HG03135 (cell line): ENCODE data around the gene CD8B.
"Not testable (repeated sequence)": the region's sequence is repeated elsewhere in the genome, so short reads cannot be mapped to it uniquely, and the experiment has no call there.

Source experiments
- ATAC-seq: cut with Tn5 transposase; IDR thresholded peaks from one replicate; pipeline ENCODE4 v1.9.1; 2021; ENCODE audit warnings: mild to moderate bottlenecking, moderate library complexity; ENCODE audit not compliant: unreplicated experiment

The CD8B gene

GRCh38 chr2:86836915-86837695 is 24.6 kb downstream of the CD8B start:
- ATAC-seq = not testable (repeated sequence)

GRCh38 chr2:86835548-86835889 is 26.2 kb downstream of the CD8B start:
- ATAC-seq = not testable (repeated sequence)

GRCh38 chr2:86833315-86833714 is 28.4 kb downstream of the CD8B start:
- ATAC-seq = no peak

- no peak for ATAC-seq
Observed at GRCh38 chr2:86832334-86833096, 29.2 kb downstream of the CD8B start.

GRCh38 chr2:86831537-86831936 is 30.1 kb downstream of the CD8B start:
- no peak for ATAC-seq

GRCh38 chr2:86826951-86827350 is 34.7 kb downstream of the CD8B start:
- no peak for ATAC-seq

- no peak for ATAC-seq
Observed at GRCh38 chr2:86825693-86826381, 35.8 kb downstream of the CD8B start.

- ATAC-seq = no peak
Observed at GRCh38 chr2:86825036-86825692, 36.5 kb downstream of the CD8B start.

GRCh38 chr2:86822668-86823345 is 38.9 kb downstream of the CD8B start:
- ATAC-seq = no peak

- no peak for ATAC-seq
Observed at GRCh38 chr2:86821842-86822241, 39.8 kb downstream of the CD8B start.

GRCh38 chr2:86821306-86821705 is 40.4 kb downstream of the CD8B start:
- no peak for ATAC-seq

GRCh38 chr2:86818957-86819356 is 42.7 kb downstream of the CD8B start:
- ATAC-seq = no peak

- ATAC-seq = no peak
Observed at GRCh38 chr2:86818114-86818801, 43.4 kb downstream of the CD8B start.

- ATAC-seq = no peak
Observed at GRCh38 chr2:86815611-86816010, 46.1 kb downstream of the CD8B start.

- ATAC-seq = no peak
Observed at GRCh38 chr2:86809481-86810121, 52.1 kb downstream of the CD8B start.

- peak; percentile 97 for ATAC-seq
Observed at GRCh38 chr2:86808315-86809161, 53.1 kb downstream of the CD8B start.

- no peak for ATAC-seq
Observed at GRCh38 chr2:86807468-86808275, 54.0 kb downstream of the CD8B start.

- ATAC-seq = no peak
Observed at GRCh38 chr2:86807133-86807467, 54.6 kb downstream of the CD8B start.
